Stimulated activated CD8-positive, alpha-beta memory T cell treated with anti-CD3 and anti-CD28 coated beads, Interleukin-12 subunit alpha, Interleukin-12 subunit beta, amount 100 ng/mL, for 24 hours (primary cell): ENCODE data around the gene CABCOCO1.

ENCODE experiments used
- DNase-seq: peaks from one replicate; pipeline ENCODE4 v3.0.0-alpha.2; 2020; ENCODE audit errors: extremely low read depth

CABCOCO1 gene, protein sequence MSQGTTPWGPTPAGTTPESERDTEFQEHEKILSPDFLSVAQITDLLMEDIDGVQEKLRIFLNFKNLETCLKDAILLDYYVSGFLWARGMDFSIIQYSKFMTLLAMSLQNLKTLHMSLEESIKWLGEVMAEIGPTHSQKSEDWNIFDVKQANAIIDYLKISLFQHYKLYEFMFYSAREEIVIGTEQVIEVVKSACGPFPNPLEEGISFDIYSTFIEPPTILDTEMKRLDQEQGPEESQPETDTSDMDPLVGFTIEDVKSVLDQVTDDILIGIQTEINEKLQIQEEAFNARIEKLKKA

GRCh38 chr10:61662794-61663259 lies at the start of gene CABCOCO1:
Gene CABCOCO1 (plus strand): TSS chr10:61662929. CDS start chr10:61662973, 44 bp downstream.
- DNase-seq: no peak

- DNase-seq: no peak
These were observed 49.1 kb upstream of the CABCOCO1 start for GRCh38 chr10:61613665-61614064.

GRCh38 chr10:61616611-61617010 lies 46.1 kb upstream of the CABCOCO1 start:
- no peak for DNase-seq

DNA sequence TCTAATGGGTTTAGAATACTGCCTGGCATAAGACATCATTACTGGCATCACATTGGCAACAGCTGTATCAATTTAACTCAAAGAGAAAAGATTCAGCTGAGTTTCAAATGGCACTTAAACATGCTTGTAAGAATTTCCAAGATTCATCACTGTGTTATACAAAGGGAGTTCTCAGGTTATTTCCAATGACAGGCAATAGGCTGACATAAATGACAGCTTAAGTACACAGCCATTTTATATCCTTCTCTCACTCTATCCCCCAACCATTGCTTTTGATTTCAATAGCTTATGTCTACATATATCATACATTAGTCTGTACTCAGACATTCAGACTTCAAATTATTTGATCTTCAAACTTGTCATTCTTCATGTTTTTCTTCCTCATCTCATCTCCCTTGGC lies 45.5 kb upstream of the CABCOCO1 start:
- DNase-seq: no peak

DNA sequence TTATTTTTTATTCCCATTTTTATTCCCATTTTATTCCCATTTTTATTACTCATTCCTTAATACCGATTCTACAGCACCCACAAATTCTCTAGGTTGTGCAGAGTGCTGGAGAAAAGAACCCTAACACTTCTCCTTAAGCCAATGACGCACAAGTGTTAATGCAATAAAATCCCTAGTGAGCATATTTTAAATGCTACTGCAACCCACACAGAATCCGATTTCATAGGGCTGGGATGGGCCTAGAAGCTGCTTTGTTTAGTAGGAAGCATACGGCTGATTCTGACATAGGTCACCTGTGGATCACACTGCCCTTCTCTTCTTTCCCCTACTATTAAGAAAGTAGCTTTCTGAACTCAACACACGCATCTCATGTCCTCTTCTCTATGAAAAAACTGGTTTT lies 45.1 kb upstream of the CABCOCO1 start:
- no peak for DNase-seq

- DNase-seq: no peak
These were observed 44.3 kb upstream of the CABCOCO1 start for GRCh38 chr10:61618388-61618961.

GRCh38 chr10:61620506-61620905 lies 42.2 kb upstream of the CABCOCO1 start:
- DNase-seq: no peak

- no peak for DNase-seq
These were observed 41.1 kb upstream of the CABCOCO1 start for GRCh38 chr10:61621605-61622051.

DNA sequence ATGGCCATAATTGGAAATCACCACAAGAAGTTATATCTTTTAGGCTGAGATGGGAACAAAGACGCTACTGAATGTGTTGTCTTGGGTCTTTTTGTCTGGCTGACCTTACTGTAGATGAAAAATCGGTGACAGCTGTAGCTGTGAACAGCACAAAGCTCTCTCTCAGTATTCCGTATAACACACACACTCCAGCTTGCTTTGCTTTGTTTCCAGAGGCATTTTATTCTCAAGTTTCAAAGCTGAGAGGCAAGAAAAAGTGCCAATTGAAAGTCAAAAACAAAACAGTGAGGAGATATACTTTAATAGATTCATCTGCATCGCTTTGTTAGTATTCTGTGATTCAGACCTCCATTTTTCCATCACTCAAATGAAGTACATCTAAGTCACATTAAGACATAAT lies 39.6 kb upstream of the CABCOCO1 start:
- no peak for DNase-seq

DNA sequence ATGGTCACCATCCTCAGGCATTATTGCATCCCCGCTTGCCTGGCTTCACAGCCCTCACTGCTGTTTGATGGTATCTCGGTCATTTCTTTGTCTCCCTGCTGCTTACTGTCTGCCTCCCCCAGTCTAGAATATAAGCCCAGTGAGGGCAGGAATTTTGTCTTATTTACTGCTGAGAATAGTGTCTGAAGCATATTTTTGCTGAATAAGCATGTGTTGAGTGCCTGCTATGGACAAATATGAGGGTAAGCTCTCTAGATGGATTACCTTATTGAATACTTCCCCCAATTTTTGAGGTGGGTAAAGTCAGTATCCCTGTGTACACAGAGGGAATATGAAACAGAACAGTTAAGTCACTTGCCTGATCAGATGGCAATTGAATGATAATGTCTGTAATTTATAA lies 36.5 kb upstream of the CABCOCO1 start:
- no peak for DNase-seq

GRCh38 chr10:61627266-61627665 lies 35.5 kb upstream of the CABCOCO1 start:
- no peak for DNase-seq

- no peak for DNase-seq
These were observed 34.4 kb upstream of the CABCOCO1 start for GRCh38 chr10:61628151-61628874.

DNA sequence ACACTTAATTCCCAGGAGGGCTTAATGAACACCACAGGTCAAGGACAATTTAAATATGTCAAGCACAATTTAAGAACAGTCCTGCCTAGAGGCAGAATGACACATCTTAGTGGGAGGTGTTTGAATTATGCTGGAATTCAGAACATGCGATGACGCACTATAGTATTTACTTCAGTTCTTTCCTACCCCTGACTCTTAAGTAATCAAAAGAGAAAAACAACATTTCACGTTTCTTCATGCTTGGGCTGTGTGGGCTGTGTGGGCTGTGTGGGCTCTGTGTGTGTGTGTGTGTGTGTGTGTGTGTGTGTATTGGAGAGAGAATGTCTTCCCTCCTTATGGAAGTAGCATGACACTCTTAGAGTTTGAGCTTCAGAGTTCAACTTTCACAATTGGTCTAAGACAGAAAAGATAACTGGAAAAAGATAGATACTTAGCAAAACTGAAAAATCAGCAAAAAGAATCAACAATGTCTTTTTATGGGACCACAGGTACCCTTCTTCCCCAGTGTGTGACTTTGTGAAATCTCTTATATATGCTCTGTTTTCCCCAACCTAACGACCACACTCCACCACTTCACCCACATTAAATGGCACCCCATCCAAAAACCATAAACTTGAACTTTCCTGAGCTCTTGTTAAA lies 33.7 kb upstream of the CABCOCO1 start:
- no peak for DNase-seq

- no peak for DNase-seq
These were observed 33.2 kb upstream of the CABCOCO1 start for GRCh38 chr10:61629576-61629975.

GRCh38 chr10:61632057-61632670 lies 30.6 kb upstream of the CABCOCO1 start:
- no peak for DNase-seq

- DNase-seq: no peak
These were observed 29.1 kb upstream of the CABCOCO1 start for GRCh38 chr10:61633665-61634064.

GRCh38 chr10:61634746-61635145 lies 28.0 kb upstream of the CABCOCO1 start:
- DNase-seq: no peak

- DNase-seq: no peak
These were observed 27.3 kb upstream of the CABCOCO1 start for GRCh38 chr10:61635471-61635870.

DNA sequence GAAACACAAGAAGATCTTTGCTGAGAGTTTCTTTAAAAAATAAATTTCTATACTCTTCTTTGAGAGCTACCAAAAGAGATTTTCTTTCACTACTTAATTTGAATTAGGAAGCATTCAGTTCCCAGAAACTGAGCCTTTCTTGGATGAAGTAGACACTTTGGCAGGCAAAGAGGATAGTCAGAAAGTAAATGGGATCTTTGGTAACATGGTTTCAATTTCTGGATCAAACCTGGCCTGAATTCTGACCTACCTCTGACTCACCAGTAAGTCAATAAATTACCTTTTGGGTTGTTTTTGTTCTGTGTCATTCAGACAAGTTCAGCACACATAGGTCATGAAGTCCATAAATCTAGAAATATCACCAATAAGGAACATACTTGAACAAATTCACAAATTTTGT lies 26.8 kb upstream of the CABCOCO1 start:
- DNase-seq: no peak

DNA sequence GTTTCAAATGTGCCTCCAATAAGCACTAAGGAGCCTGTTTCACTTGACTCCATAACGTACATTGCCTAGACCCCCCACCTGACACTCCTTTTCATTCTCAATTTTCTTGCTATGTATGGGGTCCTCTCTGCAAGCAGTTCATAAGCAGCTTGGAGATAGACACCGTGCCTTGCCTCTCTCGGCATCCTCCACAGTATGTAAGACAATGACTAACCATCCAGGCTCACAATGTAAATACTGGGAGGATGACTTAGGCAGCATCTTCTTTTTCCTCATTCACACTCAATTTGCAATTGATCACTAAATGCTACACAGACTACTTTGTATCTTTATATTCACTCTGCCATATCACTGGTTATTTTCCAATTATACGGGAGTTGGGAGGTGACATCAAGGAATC lies 22.8 kb upstream of the CABCOCO1 start:
- no peak for DNase-seq

DNA sequence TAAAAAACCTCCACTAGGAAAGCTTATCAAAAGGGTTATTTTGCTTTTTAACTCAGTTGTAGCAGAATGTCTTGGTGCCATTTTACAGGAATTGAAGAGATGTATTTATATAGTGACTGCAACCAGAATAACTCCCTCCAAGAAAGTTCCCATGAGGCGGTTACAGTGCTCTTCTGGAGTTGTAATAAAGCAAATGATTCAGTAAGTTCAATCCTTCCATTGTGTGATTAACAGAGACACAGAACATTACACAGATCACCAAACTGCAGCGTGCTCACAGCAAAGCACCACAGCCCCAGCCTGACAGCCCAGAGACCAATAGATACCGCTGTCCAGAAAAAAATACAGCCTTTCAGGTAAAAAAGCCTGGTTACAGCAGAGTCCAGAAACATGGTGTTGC lies 21.9 kb upstream of the CABCOCO1 start:
- no peak for DNase-seq

DNA sequence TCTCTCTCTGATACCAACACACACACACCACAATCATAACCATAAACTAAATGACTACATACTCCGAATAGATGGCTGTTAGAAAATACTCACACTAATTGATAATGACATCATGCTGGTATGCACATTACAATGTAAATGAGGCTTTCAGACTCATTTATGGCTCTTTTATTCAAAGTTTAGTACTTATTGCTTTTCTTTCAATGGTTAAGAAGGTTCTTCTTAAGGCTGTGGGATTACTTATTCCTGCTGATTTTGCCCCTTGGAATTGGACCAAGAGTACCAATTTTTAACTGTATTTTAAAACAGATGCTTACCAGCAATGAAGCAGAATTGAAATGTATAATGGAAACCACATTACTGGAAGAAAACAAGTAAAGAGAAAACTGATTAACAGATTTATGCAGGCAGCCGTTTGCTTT lies 20.6 kb upstream of the CABCOCO1 start:
- DNase-seq: no peak
